ENCODE data around the gene SENP7. TPM values are rescaled to one million over a fixed set of nuclear protein-coding genes. Genes with fewer than 3 reads are reported as not detected.

Gene SENP7
- total RNA-seq, 1 donor: 24.0 TPM

DNA sequence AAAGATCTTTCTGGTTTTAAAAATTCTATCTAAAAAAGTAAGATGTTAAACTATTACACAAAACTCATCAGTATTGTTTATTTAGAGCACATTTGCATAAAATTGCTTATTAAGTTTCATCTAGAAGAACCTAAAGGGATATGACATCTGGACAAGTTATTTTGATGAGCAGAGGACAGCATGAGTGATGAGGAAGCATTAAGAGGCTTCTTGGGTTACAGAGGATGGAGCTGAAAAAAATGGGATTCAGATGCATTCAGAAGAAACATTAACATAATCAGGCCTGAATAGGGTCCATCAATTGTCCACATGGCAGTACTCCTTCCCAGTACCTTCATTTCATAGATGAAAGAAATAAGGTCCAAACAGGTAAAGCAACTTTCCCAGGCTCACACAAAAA lies 234.3 kb downstream of the SENP7 start:
- no peak overlapping the region for H3K4me3 ChIP-seq (ENCODE audit: low read depth, low read length)
- DNase-seq (ENCODE audit: low read depth): no peak
- TF ChIP-seq, protein P1, sequence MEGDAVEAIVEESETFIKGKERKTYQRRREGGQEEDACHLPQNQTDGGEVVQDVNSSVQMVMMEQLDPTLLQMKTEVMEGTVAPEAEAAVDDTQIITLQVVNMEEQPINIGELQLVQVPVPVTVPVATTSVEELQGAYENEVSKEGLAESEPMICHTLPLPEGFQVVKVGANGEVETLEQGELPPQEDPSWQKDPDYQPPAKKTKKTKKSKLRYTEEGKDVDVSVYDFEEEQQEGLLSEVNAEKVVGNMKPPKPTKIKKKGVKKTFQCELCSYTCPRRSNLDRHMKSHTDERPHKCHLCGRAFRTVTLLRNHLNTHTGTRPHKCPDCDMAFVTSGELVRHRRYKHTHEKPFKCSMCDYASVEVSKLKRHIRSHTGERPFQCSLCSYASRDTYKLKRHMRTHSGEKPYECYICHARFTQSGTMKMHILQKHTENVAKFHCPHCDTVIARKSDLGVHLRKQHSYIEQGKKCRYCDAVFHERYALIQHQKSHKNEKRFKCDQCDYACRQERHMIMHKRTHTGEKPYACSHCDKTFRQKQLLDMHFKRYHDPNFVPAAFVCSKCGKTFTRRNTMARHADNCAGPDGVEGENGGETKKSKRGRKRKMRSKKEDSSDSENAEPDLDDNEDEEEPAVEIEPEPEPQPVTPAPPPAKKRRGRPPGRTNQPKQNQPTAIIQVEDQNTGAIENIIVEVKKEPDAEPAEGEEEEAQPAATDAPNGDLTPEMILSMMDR (IDR thresholded peaks at IDR 0.05; ENCODE audit: insufficient read depth, low read length): no peak

Small RNAs within 50 kb of the gene (small RNA-seq; reads per million reads assigned to genes)
- not detected for gene RF00019

Other genes starting within 250 kb of the SENP7 start
- gene IMPG2, start 192.6 kb downstream of the SENP7 start, total RNA-seq (ENCODE audit: low replicate concordance): 0.45 and 0.65 TPM in 2 replicates
- gene TRMT10C, start 48.7 kb upstream of the SENP7 start, total RNA-seq (ENCODE audit: low replicate concordance): 26.2 and 32.5 TPM in 2 replicates
- 64.4 and 137 TPM in 2 replicates for gene PCNP, start 61.0 kb upstream of the SENP7 start, total RNA-seq (ENCODE audit: low replicate concordance)
- 21.4 and 23.1 TPM in 2 replicates for gene ZBTB11, start 163.9 kb upstream of the SENP7 start, total RNA-seq (ENCODE audit: low replicate concordance)
- gene RPL24, start 173.5 kb upstream of the SENP7 start, total RNA-seq (ENCODE audit: low replicate concordance): 1,420 and 2,984 TPM in 2 replicates
- 6.1 and 21.4 TPM in 2 replicates for gene CEP97, start 211.4 kb upstream of the SENP7 start, total RNA-seq (ENCODE audit: low replicate concordance)

Data from fibroblast of the aortic adventitia (primary cell).